ENCODE results near the gene RSKR.
A peak's percentile ranks its signal among the peaks of the same experiment; 100 is the strongest.
"Not testable (repeated sequence)": the region's sequence is repeated elsewhere in the genome, so short reads cannot be mapped to it uniquely, and the experiment has no call there.

Gene RSKR

DNA sequence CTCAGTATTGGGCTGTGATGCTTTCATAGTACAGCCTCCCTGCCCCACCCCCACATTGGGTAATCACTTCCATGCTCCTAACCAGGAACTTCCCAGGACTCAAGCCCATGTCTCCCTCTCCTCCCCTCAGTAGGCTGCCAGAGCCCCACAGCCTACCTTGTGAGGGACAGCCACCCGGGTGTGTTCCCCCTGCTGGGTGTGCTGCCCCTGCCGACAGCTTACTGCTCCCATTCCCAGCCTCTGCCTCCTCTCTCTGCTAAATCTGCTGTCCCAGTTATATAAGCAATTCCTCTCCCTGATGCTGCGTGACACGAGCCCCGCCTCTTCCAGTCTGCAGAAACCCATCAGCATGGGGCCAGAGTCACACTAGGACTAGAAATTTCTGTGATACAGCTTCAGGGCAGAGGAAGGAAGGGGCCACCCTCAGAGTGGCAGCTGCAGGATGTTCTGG, at the start of gene RSKR:
Gene RSKR, minus strand, starts transcription at position 255 of the 451 bp plus-strand sequence. Its CDS starts 24 bp downstream, at position 231.
- DNase-seq (ENCODE audit: low read depth): peak; percentile 5

- no peak for DNase-seq (ENCODE audit: low read depth)
Observed at GRCh38 chr17:28663723-28664122, 49.7 kb upstream of the RSKR start.

GRCh38 chr17:28662527-28662829, 48.5 kb upstream of the RSKR start:
- DNase-seq (ENCODE audit: low read depth): no peak

- peak; percentile 87 for DNase-seq (ENCODE audit: low read depth)
Observed at GRCh38 chr17:28661635-28662526, 47.9 kb upstream of the RSKR start, which contains the start of the genes SDF2 and SUPT6H. SDF2 (minus strand) TSS chr17:28661906; CDS start chr17:28661876, 30 bp downstream. SUPT6H (plus strand) TSS chr17:28662205; CDS start chr17:28673402, 11,197 bp downstream.

GRCh38 chr17:28659497-28659881, 45.5 kb upstream of the RSKR start:
- DNase-seq (ENCODE audit: low read depth): not testable (repeated sequence)

DNA sequence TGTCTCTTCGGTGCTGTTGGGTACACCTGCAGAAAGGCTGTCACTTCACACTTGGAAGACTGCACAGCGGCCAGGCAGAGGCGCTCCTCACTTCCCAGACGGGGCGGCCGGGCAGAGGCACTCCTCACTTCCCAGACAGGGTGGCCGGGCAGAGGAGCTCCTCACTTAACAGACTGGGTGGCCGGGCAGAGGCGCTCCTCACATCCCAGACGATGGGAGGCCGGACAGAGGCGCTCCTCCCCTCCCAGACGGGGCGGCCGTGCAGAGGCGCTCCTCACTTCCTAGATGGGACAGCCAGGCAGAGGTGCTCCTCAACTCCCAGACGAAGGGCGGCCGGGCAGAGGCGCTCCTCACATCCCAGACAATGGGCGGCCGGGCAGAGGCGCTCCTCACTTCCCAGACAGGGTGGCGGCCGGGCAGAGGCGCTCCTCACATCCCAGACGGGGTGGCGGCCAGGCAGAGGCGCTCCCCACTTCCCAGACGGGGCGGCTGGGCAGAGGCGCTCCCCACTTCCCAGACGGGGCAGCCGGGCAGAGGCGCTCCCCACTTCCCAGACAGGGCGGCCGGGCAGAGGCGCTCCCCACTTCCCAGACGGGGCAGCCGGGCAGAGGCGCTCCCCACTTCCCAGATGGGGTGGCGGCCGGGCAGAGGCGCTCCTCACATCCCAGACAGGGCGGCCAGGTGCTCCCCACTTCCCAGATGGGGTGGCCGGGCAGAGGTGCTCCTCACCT, 44.9 kb upstream of the RSKR start:
- DNase-seq (ENCODE audit: low read depth): not testable (repeated sequence)

GRCh38 chr17:28658342-28658741, 44.4 kb upstream of the RSKR start:
- not testable (repeated sequence) for DNase-seq (ENCODE audit: low read depth)

DNA sequence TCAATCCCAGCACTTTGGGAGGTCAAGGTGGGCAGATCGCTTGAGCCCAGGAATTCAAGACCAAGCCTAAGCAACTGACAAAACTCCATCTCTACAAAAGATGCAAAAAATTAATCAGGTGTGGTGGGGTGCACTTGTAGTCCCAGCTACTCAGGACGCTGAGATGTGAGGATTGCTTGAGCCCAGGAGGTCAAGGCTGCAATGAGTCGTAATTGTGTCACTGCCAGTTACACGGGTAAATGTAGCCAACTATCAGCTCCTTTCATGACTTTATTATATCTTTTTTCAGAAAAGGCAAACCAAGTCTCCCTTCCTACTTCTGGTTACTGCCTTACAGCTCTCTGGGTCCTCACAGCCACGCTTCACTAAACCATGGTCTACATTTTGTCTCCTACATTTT, 43.8 kb upstream of the RSKR start:
- peak; percentile 46 for DNase-seq (ENCODE audit: low read depth)

GRCh38 chr17:28655160-28655559, 41.2 kb upstream of the RSKR start:
- DNase-seq (ENCODE audit: low read depth): no peak

DNA sequence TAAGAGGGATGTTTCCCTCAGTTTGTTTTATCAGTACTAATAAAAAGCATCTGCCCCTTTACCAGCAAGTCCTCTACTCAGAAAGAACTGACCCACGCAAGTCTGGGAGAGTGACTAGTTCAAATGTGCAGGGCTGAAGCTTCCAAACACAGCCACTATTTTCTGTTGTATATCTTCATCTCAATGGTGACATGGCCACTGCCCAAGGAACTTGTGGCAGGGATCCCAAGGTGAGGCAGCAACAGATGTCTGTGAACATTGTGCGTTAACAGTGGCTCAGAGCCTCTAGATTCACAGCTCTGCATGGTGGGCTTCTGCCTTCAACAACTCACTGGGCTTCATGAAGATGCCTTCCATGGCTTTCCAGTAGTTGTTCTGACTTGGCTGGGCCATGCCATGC, 34.7 kb upstream of the RSKR start:
- DNase-seq (ENCODE audit: low read depth): no peak

DNA sequence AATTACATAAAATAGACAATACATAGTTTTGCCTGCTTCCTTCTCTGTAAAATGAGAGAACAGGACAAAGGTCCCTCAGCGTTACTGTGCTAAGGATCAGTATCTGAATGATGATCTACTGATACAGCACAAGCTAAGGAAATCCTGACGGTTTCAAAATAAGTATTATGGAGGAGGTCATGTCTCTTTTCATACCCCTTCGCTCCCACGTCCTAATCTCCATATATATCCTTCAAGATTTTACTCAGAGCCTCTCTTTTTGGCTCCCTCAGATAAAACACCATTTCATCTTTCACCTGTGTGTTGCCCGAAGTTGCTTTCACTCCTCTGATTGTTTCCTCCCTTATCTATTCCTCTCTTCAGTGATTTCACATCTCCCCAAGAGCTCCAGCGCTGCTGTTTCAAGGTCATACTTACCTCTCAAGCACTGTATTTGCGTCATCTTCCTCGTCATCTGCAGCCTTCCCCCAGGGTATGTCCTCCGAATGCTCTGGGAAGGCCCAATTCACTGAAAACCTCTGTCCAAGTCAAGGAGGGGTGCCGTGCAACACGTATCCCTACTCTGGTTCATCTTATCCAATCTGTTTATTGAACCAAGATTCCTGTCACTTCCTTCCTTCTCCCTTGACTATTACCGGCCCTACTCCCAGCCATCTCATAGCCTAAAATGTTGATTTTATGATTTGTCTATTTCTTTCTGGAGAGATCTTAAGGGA, 32.2 kb upstream of the RSKR start:
- no peak for DNase-seq (ENCODE audit: low read depth)

DNA sequence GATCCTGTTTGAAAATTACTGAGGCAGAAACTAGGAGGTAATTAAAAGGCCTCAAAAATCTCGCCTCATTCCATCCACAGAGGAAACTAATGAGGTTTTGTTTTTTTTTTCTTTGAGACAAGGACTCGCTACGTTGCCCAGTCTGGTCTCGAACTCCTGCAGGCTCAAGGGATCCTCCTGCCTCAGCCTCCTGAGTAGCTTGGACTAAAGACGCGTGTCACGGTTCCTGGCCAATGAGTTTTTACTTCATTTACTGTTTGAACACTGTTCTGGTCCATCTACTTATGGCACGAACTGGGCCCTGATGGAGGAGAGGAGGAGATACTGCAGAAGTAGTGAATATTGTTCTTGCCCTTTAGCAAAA, 31.6 kb upstream of the RSKR start:
- DNase-seq (ENCODE audit: low read depth): no peak

GRCh38 chr17:28644787-28645575, 31.0 kb upstream of the RSKR start, which contains the start of gene BLTP2:
BLTP2 (minus strand) TSS chr17:28645158; CDS start chr17:28645056, 102 bp downstream.
- peak; percentile 95 for DNase-seq (ENCODE audit: low read depth)

DNA sequence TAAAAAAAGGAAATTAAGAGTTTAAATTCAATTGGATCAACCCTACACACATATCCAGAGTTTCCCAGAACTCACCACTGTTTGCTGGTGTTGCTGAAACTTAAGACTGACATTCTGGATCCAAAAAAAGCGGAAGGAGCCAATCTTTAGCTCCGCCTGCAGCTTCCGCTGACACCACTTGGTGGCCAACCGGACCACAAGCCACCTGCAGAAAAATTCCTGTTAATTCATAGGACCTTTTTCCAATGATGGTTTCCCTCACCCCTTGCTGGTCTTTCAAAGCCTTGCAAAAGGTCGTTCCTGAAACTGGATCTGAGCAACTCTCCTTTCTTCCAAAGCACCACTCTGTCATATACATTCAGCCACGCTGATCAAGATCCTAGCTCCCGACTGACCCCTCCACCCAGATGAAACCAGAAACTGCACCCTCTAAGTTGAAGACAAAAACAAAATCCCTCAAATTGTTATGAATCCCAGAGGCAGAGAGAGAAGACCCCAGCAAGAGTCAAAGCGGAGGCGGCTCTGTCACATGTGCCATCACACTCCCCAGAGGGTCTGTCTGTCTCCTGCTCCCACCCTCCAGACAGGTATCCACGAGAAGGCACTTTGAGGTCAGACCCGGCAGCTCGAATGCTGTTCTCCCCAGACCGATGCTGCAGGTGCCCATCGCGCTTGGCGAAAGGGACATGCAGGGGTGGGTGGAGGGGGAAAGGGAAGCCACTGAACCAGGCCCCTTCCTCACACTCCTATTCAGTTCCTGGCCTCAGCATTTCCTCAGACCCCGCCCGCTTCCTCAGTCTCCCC, 30.2 kb upstream of the RSKR start:
- DNase-seq (ENCODE audit: low read depth): peak; percentile 65

GRCh38 chr17:28641579-28641978, 27.6 kb upstream of the RSKR start:
- DNase-seq (ENCODE audit: low read depth): no peak

- no peak for DNase-seq (ENCODE audit: low read depth)
Observed at GRCh38 chr17:28635506-28635905, 21.5 kb upstream of the RSKR start.

DNA sequence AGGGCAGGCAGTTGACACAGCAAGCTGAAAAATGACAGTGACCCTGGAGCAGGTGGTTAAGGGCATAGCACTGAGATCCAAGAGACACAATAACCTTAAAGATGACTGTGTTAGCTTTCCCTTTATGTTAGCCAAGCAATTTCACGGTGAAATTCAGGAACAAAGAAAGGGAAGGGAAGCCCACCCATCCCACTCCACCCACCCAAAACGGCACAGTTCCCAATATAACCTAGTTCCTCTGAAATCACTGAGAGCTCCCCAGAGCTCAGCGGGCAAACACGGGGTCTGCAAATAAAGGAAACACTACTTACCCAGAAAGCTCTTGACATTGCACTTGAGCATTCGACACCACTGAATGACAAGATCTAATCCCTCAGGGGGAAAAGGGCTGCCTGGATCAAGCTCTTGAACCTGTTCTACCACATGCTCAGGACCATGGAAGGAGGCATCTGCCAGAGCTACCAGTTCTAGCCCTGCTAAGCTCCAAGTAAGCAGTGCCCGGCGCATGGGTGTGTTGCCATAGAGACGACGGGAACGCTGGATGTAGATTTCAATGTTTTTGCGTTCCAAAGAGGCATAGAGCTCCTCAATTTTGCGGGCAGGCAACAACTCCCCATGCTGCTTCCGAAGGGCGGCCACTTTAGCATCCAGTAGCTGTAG, 20.4 kb upstream of the RSKR start:
- DNase-seq (ENCODE audit: low read depth): no peak

DNA sequence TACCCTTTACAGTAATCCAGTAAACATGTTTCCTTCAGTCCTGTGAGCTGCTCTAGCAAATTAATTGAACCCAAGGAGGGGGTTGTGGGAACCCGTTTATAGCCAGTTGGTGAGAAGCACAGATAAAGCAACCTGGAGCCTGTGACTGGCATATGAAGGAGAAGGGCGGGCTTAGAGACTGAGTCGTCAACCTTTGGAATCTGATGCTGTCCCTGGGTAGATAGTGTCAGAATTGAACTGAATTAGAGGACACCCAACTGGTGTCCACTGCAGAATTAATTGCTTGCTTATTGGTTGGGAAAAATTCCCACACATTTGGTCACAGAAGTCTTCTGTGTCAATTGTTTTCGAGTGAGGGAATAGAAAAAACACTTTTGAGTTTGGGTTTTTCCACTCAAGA, 12.8 kb upstream of the RSKR start:
- DNase-seq (ENCODE audit: low read depth): no peak

DNA sequence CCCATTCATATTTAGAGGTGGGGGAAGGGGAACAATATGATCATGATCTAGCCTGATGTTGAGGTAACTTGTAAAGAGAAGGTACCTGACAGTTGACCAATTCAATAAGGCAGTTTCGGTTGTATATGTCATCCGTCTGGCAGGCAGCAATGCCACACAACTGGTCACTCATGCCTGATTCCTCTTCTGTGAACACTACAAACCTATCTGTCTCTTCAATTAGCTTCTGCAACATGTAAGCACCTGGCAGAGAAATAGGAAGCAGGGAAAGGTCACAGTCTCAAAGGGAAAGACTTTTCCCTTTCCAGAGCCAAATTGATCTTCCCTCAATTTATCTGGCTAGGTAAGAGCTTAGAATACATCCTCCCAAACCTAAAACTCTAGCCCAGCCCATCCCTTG, 10.2 kb upstream of the RSKR start:
- DNase-seq (ENCODE audit: low read depth): no peak

DNA sequence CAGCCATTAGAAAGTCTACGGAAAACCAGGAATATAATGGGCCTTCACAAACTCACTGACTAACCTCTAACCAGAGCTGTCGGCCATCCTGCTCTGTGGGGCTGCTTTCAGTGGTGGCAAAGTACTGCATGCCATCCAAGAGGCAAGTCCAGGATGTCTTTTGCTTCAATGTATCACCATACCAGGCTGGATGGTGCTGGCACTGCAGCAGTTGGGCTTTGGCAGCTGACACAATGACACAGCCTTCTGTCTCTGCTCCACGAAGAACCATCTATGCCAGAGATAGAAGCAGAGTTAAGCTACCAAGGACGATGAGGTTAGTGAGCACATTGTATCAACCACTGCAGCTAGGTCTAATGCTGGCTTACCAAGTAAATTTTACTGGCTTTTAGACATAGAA, 9.7 kb upstream of the RSKR start:
- DNase-seq (ENCODE audit: low read depth): no peak

Data from EH (cell line).